ENCODE data around the gene SSPN.

DNA sequence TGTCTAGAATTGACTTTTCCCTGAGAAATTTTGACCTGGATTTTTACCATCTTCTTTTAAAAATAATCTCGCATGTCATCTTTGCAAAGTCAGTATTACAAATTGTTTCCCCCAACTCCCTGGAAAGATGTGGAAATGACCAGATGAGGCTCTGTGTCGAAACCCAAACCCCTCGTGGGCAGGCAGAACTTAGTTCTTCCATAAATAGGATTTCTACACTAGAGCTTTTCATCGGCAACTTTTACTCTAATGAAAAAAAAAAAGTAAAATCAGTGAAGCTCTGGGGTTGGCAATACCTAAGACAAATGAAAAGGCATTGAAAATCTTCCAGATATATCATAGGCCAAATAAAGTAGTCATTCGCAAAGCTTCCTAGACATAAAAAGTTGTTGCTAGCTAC is 17.0 kb downstream of the SSPN start:
- TF ChIP-seq, protein P1, sequence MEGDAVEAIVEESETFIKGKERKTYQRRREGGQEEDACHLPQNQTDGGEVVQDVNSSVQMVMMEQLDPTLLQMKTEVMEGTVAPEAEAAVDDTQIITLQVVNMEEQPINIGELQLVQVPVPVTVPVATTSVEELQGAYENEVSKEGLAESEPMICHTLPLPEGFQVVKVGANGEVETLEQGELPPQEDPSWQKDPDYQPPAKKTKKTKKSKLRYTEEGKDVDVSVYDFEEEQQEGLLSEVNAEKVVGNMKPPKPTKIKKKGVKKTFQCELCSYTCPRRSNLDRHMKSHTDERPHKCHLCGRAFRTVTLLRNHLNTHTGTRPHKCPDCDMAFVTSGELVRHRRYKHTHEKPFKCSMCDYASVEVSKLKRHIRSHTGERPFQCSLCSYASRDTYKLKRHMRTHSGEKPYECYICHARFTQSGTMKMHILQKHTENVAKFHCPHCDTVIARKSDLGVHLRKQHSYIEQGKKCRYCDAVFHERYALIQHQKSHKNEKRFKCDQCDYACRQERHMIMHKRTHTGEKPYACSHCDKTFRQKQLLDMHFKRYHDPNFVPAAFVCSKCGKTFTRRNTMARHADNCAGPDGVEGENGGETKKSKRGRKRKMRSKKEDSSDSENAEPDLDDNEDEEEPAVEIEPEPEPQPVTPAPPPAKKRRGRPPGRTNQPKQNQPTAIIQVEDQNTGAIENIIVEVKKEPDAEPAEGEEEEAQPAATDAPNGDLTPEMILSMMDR (IDR thresholded peaks at IDR 0.05): no peak
- TF ChIP-seq POLR2AphosphoS5 (IDR thresholded peaks at IDR 0.05): no peak
